Umbilical cord (tissue), 2 donors: Measurements from ENCODE around the gene AGO1. TPM values are rescaled to one million over a fixed set of nuclear protein-coding genes. Genes with fewer than 3 reads are reported as not detected.
"Not testable (repeated sequence)": the region's sequence is repeated elsewhere in the genome, so short reads cannot be mapped to it uniquely, and the experiment has no call there.

Experiments
- DNase-seq: peaks from one replicate; pipeline ENCODE4 v3.0.0-alpha.2; 2015; ENCODE audit warnings: low spot score
- total RNA-seq: library from RNA; depleted of rRNA; stranded (reverse); fragments of >200 nt; gene quantifications from one replicate; pipeline ENCODE4 v1.2.3, GENCODE V29; 2014; ENCODE audit warnings: low replicate concordance; ENCODE audit not compliant: insufficient read depth

The AGO1 gene
- total RNA-seq, 1 donor from 2014 or later: 8.4 TPM

DNA sequence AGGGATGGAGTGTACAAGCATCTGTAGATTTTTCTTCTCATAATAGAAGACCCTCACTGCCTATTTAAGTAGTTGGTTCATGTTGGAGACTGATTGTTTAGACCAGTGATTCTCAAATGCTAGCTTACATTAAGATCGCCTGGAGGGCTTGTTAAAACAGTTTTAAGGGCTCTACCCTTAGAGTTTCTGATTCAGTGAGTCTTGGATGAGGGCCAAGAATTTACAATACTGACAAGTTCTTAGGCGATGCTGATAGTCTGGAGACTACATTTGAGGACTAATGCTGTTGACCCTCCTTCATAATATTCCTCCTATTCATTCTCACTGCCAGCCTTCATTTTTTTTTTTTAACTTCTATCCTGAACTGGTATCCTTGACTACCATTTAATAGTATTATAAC is 32.7 kb downstream of the AGO1 start:
- DNase-seq: no peak

DNA sequence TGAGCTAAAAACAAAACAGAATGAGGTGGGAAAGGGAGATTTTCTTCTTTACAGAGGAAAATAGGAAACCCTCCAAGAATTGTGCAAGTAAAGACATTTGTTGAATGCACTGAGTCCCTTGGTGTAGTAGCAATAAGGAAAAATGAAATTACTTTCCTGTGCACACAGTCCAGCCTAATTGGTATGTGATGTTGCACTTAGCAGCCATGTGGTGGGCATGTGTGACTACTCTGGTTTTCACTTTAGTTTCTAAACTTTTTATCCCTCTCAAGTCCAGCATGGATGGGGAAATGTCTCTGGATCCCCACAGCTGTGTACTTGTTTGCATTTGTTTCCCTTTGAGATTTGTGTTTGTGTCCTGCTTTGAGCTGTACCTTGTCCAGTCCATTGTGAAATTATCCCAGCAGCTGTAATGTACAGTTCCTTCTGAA is 40.8 kb downstream of the AGO1 start:
- DNase-seq: no peak

DNA sequence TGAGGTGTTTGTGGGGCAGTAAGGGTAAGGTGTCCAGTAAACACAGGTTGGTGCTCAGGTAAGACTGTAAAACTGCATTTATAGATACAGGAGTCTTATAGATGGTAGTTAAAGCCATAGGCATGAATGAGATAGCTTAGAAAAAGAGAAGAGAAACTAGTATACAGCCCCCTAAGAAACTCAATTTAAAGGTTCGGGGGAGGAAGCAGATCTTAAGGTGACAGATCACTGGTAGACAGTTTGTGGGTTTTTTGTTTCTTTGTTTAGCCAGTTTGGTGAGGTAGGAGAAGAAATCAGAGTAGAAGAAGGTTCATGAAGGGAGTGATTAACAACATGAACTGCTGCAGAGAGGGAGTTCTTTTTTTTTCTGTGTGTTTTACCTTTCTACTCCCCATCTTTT is 41.8 kb downstream of the AGO1 start:
- no peak for DNase-seq

DNA sequence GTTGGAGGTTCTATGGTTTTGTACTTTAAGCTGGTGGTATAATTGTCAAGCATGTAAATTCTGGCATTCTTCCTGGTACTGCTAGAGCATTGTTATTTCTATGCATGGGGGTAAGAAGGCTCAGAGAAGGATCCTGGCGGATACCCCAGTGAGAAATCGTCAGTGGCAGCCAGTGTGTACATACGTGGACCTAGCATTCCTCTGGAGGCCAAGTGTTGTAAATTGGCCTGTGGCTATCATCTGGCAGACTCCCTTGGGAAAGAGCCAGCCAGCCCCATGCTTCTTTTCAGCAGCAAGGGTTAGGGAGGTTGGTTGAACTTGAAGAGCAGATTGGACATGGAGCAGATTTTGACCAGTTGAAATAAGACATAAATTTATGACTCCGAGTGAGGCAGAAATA is 42.7 kb downstream of the AGO1 start:
- no peak for DNase-seq

DNA sequence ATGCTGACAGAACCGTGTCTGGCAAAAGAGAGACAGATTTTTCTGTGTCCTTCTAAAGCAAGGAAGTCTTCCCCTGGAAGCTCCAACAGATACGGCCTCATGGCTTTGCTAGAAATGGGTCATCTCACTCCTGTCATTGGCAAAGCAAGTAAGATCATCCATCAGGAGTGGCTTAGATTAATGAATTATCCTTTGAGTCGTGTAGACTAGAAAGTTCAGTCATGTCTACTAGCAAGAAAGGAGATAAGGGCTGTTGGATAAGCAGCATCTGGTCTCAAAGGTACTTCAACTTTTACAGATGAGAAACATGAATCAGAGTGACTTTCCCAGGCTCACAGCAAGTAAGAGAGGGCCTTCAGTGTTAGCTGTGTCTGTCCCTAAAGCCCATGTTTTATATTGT is 44.5 kb downstream of the AGO1 start:
- no peak for DNase-seq

DNA sequence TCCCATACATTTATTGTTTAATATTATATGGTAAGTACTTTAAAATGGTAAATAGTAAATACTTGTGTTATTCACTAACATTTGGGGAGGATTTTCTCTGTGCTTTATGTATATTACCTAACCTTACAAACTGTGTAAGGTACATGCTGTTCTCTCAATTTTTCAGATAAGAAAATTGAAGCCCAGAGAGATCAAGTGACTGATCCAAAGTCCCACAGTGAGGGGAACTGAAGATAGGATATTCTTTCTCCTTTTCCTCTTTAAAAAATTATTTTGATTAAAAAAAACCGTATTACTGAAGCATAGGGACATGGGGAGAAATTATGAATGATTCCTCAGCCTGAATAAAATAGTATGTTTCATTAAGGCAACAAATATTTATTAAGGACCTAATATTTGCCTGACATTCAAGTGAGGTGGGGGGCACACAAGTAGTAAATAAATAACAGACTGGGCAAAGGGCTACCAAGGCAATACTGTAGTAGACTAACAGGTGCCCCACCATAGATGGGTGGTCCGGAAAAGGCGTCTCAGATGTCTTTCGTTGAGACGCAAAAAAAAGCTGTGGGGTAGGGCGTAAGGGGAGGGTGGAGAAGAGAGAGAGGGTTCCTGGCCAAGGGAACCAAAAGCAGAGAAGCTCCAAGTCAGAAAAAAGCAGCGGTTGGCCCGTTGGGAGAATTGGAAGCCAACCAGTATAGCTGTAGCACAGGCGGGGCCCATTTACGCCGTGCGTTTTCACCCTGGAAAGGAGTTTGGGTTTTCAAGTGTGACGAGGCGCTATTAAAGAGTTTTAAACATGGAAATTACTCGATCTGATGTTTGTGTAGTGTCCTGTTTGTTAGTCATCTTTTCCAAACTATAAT is 47.0 kb downstream of the AGO1 start:
- DNase-seq: no peak

DNA sequence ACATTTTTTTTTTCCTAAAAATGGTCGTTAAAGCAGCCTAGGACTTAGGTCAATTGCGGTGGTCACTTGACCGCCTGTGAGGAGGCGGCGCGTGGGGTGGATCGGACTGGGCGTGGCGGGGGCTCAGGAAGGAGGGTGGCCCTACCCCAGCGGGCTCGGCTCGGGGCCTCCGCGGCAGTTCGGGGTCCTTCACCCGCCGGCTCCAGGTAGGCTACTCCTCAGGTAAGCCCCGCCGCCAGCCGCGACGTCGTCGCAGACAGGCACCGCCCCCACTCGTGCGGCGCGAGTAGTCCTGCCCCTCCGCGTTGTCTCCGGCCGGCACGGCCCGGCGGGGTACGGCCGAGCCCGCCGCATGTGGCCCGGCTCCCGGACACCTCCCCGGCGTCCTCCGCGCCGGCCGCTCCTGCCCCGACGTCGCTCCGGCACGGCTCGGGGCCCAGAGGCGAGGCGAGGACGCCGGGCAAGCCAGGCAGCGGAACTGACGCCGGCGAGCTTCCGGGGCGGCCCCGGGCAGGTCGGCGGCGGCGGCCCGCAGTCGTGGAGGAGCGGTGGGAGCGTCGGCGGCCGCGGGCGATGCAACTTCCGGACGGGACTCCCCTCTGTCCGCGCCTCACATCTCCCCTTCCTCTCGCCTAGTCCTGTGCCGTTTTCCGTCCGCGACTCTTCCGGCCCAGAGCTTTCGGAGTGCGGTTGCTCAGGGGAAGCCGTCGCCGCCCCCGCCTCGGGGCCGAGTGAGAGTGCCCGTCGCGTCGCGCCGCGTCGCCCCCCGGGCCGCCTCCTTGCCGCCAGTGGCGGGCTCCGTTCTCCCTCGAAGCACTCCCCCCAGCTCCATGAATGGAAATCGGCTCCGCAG is 47.8 kb downstream of the AGO1 start, which contains the start of gene AGO3:
Gene AGO3, plus strand, starts transcription at position 513 of the 853 bp plus-strand sequence. Its CDS starts 322 bp downstream, at position 835.
- peak; percentile 87 for DNase-seq

DNA sequence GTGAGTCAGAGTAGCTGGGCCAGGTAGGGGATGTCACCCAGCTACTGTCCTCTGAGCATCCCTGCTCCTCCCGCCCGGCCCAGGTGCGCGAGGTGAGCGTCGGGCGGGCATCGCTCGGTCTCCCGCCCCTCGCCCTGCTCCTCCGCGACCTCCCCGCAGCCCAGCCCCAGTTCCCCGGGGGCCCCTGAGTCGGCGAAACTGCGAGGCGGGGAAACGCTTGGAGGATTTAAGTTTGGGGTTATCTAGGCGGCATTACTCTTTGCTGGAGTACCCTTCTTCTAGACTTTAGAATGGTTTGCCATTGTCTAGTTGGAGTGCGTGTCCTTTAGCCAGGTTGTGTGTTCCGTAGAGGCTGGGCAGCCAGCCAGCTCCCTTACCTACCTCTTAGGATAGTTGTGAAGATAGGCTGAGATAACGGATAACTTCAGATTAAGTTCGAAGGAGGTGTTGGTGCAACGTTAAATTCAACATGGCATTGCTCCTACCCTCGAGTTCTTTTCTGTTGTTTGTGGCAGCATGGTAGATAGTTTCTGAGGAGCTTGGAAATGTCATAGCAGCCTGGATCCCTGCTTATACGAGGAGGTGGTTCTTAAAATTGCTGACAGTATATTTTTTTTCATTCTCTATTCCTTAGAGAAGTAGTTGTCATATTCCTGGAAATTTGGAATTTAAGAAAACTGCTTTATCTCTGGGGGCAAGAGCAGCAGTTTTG is 48.6 kb downstream of the AGO1 start:
- DNase-seq: peak; percentile 17

DNA sequence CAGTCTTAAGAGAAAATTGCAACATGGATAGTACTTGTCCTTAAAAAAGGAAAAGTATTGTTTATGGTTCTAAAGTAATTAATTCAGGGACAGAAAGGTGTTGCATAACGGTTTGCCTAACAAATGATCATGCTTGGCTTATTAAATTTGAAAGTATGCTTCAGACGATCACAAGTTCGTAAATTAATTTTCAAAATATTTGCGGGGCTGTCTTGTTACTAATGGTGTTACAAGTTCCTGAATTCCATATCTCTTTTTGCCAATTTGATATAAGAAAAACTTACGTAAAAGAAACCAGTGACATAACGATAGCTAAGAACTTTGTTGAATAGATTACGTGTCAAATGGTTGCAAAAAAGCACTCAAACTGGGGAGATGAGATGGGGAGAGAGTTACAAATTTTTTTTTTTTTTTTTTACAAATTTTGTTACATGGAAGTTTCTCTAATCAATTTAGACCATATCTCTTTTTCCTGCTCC is 49.2 kb downstream of the AGO1 start:
- DNase-seq: no peak

DNA sequence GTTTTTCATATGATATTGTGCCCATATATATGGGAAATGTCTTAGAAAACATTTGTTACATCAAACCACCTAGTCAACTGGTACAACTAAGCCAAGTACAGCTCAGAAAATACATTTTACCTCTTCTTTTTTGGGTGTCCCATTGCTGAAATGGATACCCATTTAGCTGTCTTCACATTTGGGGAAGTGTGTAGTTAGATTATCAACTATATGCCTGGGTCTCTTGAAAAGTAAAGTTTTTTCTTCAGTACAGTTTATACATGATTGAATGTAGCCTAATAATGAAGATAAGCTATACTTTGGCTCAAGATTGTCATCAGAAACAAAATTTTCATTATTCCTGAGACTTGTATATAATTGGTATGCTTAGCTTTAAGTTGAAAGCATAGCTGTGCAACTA is 49.9 kb downstream of the AGO1 start:
- no peak for DNase-seq

DNA sequence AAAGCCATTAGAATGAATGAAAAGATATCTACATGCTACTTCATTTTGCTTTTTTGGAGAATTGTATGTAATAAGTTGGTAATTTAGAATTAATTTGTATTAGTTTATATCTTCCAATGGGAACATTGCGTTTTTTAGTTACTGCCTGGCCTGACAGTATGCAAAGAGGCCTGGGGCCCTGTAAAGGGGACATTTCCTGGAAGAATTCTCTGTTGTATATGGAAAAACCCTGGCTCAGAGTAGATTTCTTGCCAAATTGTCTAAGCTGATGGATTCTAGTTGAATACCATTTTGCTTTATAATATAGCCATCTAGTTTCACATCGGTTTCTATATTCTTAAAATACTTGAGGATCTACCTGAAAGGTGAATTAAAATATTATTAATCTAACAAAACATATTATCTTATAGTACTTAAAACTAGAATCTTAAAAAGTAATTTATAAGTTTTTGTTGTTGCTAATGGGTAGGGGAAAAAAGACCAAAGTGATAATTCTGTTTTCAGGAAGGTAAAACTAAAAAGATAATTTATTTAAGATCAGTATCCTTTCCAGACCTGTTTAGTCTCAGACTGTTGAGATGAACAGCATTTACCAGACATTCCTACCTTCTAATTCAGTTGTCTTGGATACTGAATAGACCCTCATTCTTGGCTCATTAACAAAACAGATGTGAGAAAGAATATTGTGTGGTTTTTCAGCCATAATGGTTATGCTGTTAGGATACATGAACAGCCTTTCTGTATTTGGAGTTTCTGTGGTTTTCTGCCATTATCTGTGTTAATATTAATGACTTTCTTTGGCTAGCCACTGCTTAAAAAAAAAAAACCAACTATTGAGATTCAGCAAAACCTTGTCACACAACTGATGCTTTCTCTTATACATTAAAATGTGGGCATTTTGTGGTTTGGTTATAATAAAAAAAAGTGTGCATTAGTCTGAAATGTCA is 52.7 kb downstream of the AGO1 start:
- DNase-seq: peak; percentile 91

DNA sequence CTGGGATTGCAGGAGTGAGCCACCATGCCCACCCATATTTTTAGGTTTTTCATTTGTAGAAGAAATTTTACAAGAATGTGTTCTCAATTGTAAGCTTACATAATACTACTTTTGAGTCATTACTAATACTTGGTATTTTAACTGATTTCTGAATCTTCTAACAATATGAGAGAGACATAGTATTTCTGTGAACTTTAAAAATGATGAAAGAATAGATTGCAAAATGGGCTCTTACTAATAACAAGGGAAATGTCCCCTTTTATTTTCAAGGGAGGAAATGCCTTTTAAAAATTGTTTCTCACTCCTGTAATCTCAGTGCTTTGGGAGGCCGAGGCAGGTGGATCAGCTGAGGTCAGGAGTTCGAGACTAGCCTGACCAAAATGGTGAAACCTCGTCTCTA is 53.8 kb downstream of the AGO1 start:
- DNase-seq: no peak

DNA sequence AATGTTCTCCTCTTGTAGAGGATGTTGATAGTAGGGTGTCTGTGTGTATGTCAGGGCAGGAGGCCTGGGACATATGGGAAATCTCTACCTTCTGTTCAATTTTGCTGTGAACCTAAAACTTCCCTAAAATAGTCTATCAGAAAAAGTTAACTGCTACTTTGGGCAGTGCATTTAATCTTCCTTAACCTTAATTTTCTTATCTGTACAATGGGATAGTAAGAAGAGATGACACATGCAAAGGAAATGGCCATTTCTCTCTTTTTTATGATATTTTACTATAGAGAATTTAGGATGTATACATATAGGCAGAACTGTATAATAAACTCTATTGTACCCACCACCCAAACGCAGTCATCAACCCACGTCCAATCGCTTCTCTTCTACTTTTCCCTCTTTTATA is 56.5 kb downstream of the AGO1 start:
- DNase-seq: no peak

DNA sequence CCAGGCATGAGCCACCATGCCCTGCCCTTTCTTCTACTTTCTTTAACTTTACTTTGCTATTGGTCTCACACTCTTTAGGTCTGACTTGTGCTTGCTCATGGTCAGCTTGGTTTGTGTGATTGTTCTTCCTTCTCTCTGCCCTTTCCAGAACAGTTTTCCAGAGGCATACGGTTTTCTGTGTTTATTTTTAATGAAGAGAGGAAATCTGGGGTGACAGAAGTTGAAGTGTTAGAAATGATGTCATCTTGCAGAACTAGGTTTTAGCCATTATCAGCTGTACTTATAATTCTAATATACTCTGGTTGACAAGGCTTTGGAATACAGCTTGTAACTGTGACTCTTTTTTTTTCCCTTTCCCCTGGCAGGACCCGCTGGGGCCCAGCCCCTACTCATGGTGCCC is 62.3 kb downstream of the AGO1 start:
- DNase-seq: no peak

DNA sequence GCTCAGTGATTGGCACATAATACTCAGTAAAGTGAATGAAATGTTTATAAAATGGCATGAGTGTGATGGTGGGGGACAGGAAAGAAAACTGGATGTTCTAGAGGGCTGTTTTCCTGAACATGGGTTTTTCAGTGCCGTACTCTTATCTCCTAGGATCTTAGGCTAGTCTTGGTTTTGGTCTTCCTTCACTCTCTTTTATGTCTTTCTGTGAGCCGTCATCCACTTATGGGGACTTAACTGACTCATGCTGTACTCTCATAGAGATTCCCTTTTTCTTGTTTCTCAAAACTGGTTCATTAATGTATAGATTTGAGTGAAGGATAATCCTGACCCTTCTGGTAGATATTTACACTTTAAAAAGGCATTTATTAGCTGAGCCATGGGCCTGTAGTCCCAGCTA is 64.5 kb downstream of the AGO1 start:
- DNase-seq: no peak

DNA sequence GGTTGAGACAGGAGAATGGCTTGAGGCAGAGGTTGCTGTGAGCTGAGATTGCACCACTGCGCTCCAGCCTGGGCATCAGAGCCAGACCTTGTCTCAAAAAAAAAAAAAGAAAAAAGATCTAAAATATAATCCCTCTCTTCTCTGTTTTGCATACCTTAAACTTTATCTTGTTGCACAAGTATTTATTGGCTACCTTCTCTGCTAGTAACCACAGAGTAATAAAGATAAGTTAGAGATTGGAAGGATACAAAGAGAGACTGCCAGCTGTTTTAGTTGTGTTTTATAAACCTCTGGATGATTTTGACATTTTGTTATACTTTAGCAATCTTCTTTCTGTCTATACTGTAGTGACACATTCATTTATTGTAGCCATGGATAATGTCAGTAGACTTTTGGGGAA is 75.5 kb downstream of the AGO1 start:
- peak; percentile 21 for DNase-seq

DNA sequence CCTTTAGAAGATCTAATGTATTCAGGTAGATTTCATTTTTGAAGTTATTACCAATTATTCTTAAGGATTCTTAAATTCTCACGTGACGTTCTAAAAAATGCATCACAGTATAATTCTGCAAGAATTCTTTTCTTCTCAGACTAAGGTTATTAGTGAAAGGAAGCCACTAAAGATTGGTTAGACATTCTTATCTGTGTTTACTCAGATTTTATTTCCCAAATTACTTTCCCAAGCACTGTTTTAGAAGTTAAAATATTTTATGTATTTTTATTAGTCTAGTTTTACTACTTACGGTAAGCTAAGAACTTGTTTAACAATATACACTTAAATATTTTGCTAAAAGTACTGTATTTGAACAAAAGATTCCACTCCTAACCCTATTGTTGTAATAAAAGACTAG is 76.3 kb downstream of the AGO1 start:
- DNase-seq: peak; percentile 6

DNA sequence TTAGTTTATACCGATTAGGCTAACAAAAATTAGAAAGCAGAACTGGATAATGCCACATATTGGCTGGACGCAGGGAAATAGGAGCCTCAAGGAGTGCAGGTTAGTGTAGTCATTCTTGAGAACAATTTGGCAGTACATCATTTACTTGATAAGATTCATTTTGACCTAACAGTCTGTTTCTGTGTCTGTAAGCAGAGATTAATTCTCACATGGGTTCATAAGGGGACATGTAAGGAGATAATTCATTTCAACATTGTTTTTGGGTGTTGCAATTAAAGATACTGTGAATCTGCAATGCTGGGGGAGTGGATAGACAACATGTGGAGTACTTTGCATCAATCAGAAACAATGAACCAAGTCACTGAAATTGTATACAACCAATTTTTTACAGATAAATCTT is 79.9 kb downstream of the AGO1 start:
- no peak for DNase-seq

DNA sequence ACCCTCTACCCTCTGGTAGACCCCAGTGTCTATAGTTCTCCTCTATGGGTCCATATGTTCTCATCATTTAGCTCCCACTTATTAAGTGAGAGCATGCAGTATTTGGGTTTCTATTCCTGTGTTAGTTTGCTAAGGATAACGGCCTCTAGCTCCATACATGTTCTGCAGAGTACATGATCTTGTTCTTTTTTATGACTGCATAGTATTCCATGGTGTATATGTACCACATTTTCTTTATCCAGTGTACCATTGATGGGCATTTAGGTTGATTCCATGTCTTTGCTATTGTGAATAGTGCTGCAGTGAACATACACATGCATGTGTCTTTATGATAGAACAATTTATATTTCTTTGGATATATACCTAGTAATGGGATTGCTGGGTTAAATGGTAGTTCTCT is 81.3 kb downstream of the AGO1 start:
- DNase-seq: not testable (repeated sequence)

DNA sequence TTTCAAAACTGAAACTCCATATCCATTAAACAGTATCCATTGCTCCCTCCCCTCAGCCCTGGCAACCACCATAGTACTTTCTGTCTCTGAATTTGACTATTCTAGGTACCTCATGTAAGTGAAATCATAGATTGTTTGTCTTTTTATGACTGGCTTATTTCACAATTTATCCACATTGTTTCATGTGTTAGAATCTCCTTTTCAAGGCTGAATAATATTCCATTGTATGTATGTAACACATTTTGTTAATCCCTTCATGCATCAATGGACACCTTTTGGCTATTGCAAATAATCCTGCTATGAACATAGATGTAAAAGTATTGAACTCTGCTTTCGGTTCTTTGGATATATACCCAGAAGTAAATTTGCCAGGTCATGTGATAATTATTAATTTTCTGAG is 85.4 kb downstream of the AGO1 start:
- no peak for DNase-seq

DNA sequence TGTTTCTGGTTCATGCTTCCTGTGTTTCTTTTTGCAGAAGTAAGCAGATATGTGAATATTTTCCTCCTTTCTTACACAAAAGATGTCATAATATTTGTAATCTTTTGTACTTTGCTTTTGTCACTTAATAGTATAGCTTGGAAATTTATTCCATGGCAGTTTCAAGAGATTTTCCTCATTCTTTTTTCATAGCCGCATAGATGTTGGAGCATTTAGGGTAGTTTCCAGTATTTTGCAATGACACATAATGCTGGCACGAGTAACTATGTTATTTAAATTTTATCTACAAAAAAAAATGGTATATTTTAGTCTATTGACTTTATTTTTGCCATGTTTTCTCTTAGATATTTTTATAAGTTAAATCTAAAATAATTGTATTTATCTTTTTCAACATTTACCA is 88.6 kb downstream of the AGO1 start:
- no peak for DNase-seq
